NCI-H187 treated with DMSO at 0.1 percent for 48 hours (cell line): ENCODE data around the gene FBN1.

Experiments
- DNase-seq: peaks from one replicate; lab custom pipeline; 2025; lab: John Stamatoyannopoulos, UW

Gene FBN1

DNA sequence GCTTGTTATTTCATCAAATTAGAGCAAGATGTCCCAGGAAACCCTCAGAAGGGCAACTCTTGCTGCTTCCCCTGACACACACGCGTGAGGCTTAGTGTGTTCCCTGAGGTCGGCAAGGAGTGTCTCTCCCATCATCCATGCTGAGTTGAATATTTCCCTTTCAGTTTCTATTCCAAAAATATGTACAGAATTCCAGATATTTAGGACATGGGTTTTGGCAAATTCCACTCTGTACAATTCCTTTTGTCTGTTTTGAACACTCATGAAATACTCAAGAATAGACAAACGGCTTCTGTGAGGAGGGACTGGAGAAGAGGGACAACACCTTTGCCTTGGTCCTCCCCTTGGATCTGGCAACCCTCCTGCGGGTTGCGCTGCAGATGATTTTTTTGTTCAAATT is 176.2 kb downstream of the FBN1 start:
- DNase-seq, result no peak

DNA sequence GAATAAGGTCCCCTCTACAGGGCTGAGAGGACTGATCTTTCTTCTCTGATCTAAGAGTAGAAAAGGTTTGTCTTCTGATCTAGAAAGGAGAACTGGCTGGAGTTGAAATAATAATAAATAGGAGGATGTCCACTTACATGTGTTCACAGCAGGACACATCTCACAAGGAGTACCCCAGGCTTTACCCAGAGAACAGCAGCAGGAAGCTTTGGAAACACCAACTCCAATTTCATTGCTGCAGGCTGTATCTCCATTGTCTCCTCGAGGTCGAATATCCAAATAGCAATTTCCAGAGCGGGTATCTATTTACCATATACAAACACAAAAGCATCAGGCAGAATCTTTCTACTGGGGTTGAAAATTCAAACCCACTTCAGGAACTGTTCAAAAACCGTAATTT is 177.7 kb downstream of the FBN1 start:
- no peak for DNase-seq

DNA sequence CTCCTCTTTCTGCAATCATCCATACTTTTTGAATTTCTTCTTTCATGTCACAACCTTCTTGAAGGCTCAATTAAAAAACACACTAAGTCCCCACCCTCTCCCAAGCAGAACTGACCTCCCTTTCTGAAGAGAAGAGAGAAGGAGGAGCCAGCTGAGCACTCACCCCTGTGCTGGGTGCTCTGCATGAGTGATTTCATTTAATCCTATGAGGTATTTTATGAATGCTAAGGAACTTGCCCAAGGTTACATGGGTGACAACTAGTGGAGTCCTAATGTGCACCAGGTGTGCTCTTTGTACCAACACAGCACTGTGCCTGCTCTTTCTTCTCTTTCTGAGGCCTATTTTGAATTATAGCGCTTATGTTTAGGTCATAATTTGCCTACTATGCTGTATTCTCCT is 178.7 kb downstream of the FBN1 start:
- DNase-seq, result no peak

DNA sequence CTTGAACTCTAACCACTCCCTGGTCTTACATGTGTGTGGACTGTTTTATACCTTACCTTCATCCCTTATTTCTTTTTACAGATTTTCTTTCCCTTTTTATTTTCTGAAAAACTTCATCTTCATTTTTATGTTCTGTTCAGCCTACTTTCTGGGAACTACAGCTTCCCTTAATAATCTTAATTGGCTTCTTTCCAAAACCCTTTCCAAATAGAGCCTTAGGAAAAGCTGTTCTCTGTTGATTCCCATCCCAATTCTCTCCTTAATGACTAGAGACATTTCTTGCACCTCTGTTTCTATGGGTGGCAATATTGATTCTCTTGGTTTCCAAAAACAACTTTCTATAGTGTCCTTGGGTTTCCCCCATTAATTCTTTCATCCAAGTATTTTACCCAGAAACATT is 179.4 kb downstream of the FBN1 start:
- DNase-seq, result no peak

DNA sequence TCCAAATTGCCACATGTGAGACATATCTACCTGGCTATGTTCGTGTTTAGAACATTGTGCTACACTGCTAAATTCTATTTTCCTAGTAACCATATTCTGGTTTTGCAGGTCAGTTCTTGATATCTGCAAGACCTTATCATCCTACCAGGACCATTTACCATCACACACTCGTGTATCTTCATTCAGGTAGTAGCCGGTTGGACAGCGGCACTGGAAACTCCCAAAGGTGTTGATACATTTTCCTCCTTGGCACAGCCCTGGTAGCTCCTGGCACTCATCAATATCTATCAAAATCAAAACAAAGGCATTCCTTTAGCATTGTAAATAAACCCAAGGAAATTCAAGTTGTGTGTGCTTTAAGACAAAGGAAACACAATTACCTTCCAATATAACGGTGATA is 180.1 kb downstream of the FBN1 start:
- no peak for DNase-seq

DNA sequence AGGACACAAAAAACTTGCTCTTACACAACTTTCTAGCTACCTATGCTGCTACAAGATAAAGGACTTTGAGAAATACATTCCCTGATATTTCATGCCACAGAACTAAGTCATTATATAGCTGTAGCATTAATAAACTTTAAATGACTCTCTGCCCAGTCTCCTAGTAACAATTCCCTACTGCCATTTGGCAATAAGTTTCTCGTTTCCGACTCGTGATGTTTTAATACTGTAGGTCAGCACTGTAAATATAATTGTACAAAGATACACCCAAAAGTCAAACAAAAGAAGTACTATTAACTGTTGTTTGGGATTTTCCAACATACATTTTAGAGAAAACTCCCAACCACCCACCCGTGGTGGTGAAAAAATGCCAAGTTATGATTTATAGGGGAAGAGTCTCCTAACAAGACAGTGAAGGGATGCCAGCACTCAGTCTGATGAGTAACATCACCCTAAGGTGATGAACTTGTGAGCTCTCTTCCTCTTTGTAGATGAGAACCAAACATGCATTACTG is 182.1 kb downstream of the FBN1 start:
- no peak for DNase-seq

DNA sequence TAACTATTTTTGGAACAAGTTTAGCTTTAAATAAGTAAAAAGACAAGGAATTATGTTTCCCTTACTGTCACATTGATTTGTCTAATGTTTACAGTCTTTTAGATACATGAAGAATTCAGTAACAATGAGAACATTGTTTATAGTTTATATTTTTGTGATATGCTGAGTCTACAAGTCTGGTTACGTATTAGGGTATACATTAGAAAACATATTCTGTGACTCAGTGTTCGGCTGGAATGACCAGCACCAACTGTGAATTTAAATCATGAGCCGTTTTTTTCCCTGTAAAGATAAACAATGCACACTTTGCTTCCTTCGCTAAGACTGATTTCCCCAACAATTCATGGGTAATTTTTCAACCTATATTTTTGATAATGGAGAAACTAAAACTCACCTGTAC is 182.8 kb downstream of the FBN1 start:
- DNase-seq, result no peak

DNA sequence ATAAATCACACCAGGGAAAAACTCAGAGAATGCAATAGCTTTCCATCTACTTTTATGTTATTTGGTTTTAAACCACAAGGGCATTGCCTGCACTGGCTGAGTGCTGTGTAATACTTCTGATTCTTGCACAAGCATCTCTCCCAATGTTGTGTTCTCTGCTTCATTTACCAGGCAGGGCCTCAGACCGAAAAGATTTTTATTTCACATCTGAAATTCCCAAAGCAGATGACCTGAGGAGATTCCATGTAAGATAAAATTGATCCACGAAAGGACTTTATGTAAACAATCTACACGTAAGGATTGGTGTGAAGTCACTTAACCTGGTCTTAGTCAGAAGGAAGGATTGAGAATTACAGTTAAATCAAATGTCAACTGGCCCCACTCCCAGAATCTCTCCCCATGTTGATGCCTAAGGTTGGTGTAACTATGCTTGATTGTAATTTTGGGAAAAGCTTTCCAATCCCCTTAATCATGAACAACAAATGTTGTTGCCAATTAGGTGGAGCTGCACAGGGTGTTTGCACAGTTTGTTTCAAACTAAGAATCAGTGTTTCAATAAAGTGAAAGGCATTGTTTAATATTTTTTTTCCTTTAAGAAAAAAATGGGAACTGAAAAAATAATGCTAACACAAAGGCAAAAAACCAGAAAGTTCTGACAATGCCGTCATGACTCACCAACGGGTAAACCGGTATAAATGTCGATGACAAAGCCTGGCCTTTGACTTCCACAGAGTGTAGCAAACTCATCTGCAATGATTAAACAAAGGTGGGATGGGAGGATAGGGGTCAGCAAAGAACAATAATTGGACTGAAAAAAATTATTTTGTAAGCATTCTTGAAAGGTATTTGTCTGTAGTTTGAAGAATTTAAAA is 185.7 kb downstream of the FBN1 start:
- no peak for DNase-seq

DNA sequence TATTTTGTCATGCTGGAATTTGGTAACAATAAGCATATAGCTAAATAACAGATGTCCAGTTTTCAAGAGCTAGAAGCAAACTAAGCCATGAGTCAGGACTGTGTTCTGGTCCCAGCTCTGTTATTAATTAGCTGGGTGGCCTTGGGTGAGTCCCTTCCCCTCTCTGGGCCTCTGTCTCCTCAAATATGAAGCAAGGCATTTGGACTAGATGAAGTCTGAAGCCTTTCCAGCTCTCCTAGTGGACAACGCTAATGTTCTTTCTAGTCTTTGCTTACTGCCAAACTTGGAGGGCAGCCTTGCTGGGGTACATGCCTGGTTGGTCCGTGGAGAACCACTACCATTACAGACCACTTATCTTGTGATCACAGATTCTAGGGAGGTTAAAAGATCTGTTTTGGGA is 186.6 kb downstream of the FBN1 start:
- no peak for DNase-seq

DNA sequence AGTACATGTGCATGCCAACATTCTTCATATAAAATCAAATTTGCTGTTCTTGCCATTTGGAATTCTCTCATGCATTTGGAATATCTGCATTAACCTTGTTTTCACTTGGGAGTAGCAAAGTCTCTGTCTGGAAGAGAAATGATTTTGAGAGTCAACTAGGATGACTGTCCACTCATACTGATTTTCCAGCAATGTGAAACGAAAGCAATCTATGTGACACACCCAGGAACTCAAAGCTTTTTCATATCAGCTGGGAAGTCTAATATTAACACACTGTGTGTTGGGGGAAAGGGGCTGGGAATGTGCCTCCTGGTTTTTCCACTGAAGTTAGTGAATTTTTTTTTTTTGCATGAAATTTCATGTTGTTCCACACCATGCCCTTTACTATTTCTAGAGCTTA is 189.4 kb downstream of the FBN1 start:
- DNase-seq, result no peak

DNA sequence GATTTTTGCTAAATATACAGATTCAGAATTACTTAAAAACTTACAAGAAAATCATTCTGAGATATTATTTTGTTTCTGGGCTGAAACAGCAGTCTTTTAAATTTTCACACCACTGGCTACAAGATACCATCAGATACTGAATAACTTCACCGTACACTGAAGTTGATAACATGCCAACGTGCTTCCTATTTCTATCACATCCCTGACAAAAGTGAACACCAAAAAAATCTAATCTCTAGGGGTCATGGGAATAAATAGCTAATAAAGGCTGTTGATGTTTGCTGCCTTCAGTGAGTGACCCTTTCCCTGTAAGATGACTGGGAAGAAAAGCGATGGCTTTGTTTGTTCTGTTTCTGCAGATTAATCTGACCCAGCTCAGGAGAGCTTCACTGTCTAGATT is 193.8 kb downstream of the FBN1 start:
- DNase-seq, result no peak

DNA sequence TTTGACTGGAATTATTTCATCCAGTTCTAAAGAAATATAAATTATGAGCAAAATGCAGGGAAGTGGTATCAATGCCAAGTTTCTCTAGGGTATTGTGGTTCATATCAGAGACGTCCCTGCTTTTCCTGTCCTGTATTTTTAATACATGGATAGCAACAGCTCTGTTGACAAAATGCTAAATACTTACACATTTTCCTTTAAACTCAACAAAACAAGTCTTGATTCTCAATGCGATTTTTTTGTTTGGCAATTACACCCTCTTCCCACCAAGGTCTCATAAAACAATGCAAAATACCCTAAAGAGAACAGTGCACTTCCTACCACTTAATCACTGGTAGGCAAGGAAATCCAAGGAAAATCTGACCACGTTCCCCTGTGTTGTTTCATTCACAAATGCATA is 194.3 kb downstream of the FBN1 start:
- DNase-seq, result no peak

DNA sequence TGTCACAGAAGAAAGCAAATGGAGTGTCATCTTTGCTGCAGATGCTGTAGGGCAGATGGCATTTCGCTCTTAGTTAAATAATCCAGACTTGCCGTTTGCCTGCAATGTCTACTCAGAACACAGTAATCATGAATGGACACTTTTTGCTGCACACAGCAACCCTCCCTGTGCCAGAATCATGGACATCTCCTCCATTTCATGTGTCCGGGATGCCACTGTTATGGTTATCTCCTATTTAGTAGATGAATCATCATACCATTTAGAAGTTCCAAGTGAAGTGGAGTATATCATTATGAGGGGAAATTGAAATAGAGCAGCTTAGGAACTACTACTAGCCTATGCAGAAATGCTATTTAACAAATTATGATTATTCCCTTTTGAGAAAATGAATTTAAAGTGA is 195.8 kb downstream of the FBN1 start:
- no peak for DNase-seq

DNA sequence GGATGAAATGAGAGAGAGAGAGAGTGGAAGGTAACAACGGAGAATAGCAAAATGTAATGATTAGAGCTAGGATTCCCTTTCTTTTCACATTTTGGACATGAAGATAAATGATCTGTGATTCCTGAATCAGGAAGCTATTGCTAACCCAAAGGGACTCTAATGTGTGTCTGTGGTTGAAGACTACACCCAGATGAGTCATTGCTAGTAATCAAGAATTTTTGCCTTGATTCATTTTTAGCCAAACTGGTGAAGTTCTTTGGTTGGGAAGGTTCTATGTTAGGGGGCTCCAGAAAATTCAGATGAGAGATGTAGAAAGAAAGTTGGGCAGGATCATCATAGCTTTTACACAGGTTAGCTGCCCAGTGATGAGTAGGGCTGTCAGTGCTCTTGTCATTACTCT is 197.9 kb downstream of the FBN1 start:
- DNase-seq, result no peak

DNA sequence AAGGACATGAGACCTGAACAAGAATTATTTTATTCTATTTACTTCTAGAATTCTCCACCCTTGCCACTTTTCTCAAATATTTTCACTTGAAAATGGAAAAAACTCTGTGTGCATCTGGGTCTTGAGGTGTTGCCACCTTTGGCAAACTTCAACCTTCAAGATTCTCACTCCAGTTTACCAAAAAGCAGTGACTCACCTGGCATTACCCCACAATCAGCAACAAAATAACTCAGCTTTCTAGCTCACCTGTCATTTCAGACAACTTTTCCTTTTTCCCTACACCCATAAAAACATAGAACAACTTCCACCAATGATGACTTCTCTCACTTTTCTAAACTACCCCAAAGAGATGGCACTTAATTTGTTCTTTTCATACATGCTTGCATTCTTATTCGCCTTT is 198.5 kb downstream of the FBN1 start:
- no peak for DNase-seq

DNA sequence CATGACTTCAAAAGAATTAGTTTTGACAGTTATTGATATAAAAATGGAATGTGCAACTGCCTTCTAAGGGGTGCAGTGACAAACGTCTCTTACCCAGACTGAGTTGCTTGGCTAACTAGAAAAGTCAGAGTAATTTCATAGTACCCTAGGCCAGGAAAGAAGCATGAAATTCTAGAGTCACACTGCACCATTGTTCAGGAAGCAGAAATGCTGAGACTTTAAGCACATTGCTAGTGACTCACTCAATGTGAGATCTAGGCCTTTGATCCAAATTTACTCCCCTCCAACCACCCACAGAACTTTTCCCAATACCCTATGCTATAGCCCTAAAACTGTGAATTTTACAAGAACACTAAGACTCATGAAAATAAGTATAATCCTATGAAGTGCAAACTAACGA is 203.5 kb downstream of the FBN1 start:
- DNase-seq, result no peak

DNA sequence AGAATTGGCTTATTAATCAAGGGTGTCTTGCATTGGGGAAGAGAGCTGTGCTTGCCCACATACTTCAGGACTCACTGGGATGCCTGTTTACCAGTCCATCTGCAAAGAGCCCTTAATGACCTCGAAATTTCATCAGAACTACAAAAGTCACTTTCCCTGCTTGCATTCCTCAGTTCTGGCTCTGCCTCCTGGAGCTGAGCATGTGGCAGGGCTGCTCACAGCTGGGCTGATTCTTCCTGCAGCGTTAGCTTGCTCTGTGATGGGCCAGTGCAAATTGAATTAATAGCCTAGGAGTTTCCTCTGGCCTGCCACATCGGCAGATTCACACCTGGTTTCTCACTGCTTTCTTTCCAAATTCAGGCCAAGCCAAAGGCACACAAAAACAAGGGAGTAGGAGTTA is 205.4 kb downstream of the FBN1 start:
- no peak for DNase-seq

DNA sequence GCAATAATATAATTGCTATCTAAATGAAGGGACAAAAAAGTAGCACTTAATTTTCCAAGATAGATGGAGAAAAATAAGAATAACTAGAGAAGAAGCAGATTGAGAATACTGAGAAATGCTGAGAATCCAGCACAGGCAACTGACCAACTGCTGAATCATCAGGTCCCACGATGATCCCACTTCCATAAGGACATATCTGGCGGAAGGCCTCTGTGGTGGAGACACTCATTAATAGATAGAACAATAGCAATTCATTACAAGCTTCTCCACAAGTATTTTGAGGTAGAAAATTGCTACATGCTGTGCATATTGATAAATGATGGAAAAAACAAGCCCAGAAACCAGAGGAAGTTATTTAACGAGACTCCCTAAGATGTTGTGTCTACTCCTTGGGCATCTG is 208.3 kb downstream of the FBN1 start:
- no peak for DNase-seq

DNA sequence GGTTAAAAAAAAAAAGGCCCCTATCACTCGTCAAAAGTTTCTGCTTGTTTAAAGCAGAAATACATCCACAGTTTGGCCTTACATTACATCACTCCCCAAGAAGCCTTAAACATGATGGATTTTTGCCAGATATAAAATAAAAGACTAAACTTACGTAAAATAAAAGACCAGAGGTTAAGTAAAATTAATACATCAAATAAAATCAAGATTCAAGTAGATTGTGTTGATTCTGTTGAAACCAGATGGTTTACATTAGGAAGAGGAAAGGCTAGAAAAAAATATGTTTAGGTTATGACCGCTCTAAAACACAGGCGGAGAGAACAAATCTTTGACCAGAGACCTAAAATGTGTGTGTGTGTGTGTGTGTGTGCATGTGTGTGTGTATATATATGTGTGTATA is 210.2 kb downstream of the FBN1 start:
- DNase-seq, result no peak

DNA sequence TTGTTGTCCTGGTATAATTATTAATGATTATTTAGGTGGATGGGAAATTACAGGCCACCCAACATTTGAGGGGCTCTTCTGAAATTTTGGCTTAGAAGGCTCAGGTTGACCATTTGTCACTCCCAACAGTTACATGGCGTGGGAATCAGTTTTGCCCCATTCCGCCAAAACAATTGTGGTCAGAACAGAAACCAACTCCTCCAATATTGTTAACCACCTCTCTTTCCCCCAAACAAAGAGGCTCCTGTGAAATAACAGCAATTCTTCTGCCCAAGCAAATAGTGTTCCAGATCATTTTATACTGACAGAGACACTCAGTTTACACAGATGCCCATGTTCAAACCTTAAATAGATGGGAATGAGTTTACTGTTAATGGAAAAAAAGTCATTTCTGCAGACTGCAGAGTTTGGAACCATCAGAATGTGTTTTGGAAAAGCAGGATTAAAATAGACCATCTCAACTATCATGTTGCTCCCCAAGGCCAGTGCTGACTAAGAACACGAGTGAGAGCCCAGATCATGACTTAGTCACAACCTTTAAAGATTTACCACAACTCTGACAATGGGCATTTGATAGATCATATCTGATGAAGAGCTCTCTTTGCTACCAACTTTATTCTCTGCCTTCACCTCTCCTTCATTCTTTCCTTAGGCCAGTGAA is 212.2 kb downstream of the FBN1 start:
- no peak for DNase-seq

DNA sequence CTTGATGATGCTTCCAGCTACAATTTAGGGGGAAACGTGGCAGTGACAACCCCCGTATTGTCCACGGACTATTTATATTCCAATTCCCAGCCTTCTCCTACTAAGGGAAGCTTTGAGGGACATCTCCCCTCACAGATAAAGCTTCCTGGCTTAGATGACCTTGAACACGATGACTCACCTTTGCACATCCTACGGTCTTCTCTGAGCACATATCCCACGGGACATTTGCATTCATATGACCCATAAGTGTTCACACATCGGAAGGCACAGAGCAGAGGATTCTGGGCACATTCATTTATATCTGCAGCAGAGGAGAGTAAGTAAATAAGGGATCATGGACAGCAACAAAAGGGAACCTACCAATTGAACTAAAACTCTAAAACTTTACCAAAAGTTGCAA is 212.8 kb downstream of the FBN1 start:
- no peak for DNase-seq

DNA sequence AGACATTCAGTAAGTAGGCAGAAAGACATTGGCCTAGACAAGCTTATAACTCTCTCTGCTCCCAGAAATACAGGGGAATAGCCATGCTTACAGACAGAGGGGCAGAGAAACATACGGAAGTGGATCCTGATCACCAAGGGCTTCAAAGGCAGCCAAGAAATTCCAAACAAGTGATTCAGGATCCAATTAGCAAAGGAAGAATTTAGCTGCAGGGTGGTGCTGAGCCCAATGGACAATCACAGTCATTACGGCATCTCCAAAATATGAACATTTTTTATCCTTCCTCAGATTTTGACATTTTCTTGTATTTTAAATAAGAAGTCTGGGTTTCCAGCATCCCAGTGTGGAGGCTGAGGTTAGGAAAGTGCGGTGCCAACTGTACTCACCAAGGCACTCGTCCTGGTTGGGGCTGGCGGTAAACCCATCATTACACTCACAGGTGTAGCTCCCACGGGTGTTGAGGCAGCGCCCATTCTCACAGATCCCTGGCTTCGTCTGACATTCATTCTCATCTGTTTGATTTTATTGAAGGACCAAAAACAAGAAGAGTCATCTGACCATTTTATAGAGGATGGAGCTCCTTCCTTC is 217.5 kb downstream of the FBN1 start:
- DNase-seq, result no peak

DNA sequence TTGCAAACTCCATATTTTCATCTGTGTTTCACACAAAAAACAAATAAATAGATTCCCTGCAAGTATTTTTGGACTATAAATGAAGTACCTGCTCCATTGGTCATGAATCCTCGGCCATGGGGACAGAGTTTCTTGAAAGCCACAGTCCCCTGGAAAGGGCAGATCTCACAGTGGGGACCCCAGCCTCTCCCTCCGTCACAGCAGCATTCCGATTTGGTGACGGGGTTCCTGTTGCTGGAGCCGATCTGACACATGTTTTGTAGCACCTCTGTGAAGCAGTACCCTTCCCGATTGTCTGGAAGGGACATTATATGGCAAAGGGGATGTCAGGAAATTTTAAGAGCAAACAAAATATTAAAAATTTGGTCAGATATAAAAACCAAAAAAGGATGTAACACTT is 218.0 kb downstream of the FBN1 start:
- no peak for DNase-seq
